ENCODE measurements around the gene YDJC.

DNA sequence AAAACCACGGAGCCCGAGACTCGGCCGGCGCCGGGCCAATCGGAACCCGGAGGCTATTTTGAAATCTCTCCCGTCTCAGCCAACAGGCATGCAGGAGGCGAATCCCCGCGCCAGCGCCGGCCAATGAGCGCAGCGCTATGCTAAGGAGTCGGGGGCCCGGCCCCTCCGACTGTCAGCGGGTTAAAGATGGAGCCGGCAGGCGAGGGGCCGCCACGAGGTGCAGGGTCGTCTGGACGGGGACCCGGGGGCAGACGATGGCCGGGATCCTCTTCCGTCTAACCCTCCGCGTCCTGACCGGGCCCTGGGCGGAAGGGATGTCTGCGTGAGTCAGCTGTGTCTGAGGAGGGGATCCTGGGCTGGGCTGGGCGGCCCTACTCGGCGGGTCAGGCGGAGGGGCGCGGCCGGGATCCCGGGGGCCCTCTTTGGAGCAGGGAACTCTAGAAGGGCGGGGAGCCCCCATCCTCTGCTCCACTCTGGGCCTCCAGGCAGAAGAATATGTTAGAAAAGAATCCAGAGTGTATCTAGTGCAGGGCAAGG is 22.3 kb upstream of the YDJC start:
- TF ChIP-seq EZH2phosphoT487 (IDR thresholded peaks at IDR 0.05; ENCODE audit: low read depth) (no peak), CTCF (IDR thresholded peaks at IDR 0.05; ENCODE audit: low read depth, low read length) (no peak)

All from OCI-LY3 (cell line).